WTC11 (cell line): ENCODE data around the gene AADACL2. TPM values are rescaled to one million over a fixed set of nuclear protein-coding genes. Genes with fewer than 3 reads are reported as not detected.

ENCODE experiments used
- ATAC-seq: fragments of 200-7000 bp; cut with Tn5 transposase; 2 replicates; pipeline ENCODE4 v1.10.0; 2021; ENCODE audit warnings: mild to moderate bottlenecking, moderate library complexity
- Bru-seq: library from RNA; stranded (reverse); fragments of 400-500 nt; gene quantifications from one replicate; lab custom pipeline; 2021; lab: Mats Ljungman, UMichigan
- CTCF ChIA-PET: fragments of 300-600 bp; sonication (Branson Sonifier 250); formaldehyde crosslinking; loops from one replicate; lab custom pipeline; 2021; ENCODE audit warnings: antibody characterized with exemption; lab: Charles Lee
- POLR2A ChIA-PET: fragments of 350-600 bp; sonication (Branson Sonifier 250); formaldehyde crosslinking; loops from one replicate; lab custom pipeline; 2021; ENCODE audit warnings: antibody characterized with exemption; lab: Charles Lee
- DNase-seq: peaks from one replicate; pipeline ENCODE4 v3.0.0; 2021; ENCODE audit warnings: low spot score
- H3K27ac Mint-ChIP-seq: 2 replicates; pipeline ENCODE4 v1.8.0; 2021; ENCODE audit warnings: mixed read lengths
- H3K27me3 Mint-ChIP-seq: 2 replicates; pipeline ENCODE4 v1.8.0; 2021; ENCODE audit warnings: low read depth, mild to moderate bottlenecking, moderate library complexity, mixed read lengths
- H3K36me3 Mint-ChIP-seq: 2 replicates; pipeline ENCODE4 v1.8.0; 2021; ENCODE audit warnings: mixed read lengths
- H3K4me1 Mint-ChIP-seq: 2 replicates; pipeline ENCODE4 v1.8.0; 2022; ENCODE audit warnings: mixed read lengths
- H3K4me3 Mint-ChIP-seq: 2 replicates; pipeline ENCODE4 v1.8.0; 2021; ENCODE audit warnings: mild to moderate bottlenecking, moderate library complexity, mixed read lengths
- H3K9me3 Mint-ChIP-seq: 2 replicates; pipeline ENCODE4 v1.8.0; 2021; ENCODE audit warnings: mixed read lengths
- ARID4B ChIP-seq: sonication (generic); formaldehyde crosslinking; IDR thresholded peaks from 2 replicates; pipeline ENCODE4 v1.8.0; 2023; ENCODE audit warnings: missing genetic modification reagents, mild to moderate bottlenecking, borderline replicate concordance
- CBFB ChIP-seq: sonication (generic); formaldehyde crosslinking; IDR thresholded peaks from 2 replicates; pipeline ENCODE4 v1.8.1; 2022; ENCODE audit warnings: mild to moderate bottlenecking, low read depth, missing genetic modification reagents
- GABPB1 ChIP-seq: sonication (generic); formaldehyde crosslinking; IDR thresholded peaks from 2 replicates; pipeline ENCODE4 v1.8.1; 2023; ENCODE audit warnings: mild to moderate bottlenecking, missing genetic modification reagents
- JUN ChIP-seq: sonication (generic); formaldehyde crosslinking; IDR thresholded peaks from 2 replicates; pipeline ENCODE4 v1.8.0; 2023; ENCODE audit warnings: mild to moderate bottlenecking, missing genetic modification reagents
- KAT7 ChIP-seq: sonication (generic); formaldehyde crosslinking; IDR thresholded peaks from 2 replicates; pipeline ENCODE4 v1.8.1; 2023; ENCODE audit warnings: missing genetic modification reagents, mild to moderate bottlenecking, borderline replicate concordance
- NFYB ChIP-seq: sonication (generic); formaldehyde crosslinking; conservative IDR thresholded peaks from 2 replicates; pipeline ENCODE4 v1.8.0; 2022; ENCODE audit warnings: low read depth, missing genetic modification reagents
- PRDM15 ChIP-seq: sonication (generic); formaldehyde crosslinking; IDR thresholded peaks from 2 replicates; pipeline ENCODE4 v1.8.0; 2022; ENCODE audit warnings: missing genetic modification reagents
- SMAD4 ChIP-seq: sonication (generic); formaldehyde crosslinking; IDR thresholded peaks from 2 replicates; pipeline ENCODE4 v1.8.0; 2022; ENCODE audit warnings: mild to moderate bottlenecking, missing genetic modification reagents
- TEAD1 ChIP-seq: sonication (generic); formaldehyde crosslinking; IDR thresholded peaks from 2 replicates; pipeline ENCODE4 v1.8.0; 2022; ENCODE audit warnings: mild to moderate bottlenecking, missing genetic modification reagents
- ZNF121 ChIP-seq: sonication (generic); formaldehyde crosslinking; IDR thresholded peaks from 2 replicates; pipeline ENCODE4 v1.8.0; 2023; ENCODE audit warnings: missing genetic modification reagents
- ZNF263 ChIP-seq: sonication (generic); formaldehyde crosslinking; IDR thresholded peaks from 2 replicates; pipeline ENCODE4 v1.8.1; 2022; ENCODE audit warnings: low read depth, mild to moderate bottlenecking, moderate library complexity, missing genetic modification reagents
- ZNF423 ChIP-seq: fragments of 250-450 bp; sonication (Bioruptor Pico); IDR thresholded peaks from 2 replicates; pipeline ENCODE4 v2.1.2; 2022; ENCODE audit warnings: mild to moderate bottlenecking, moderate library complexity
- long read RNA-seq, 3 experiments: library from RNA in 1 of 3; library from capped mRNA in 1 of 3; library from polyadenylated mRNA in 1 of 3; unstranded in 2 of 3; stranded (forward) in 1 of 3; transcript quantifications; one replicate each; pipeline ENCODE4 v2.0.0, GENCODE V29; 2021
- total RNA-seq: library from RNA; stranded (reverse); gene quantifications from 3 replicates; pipeline ENCODE4 v1.2.3, GENCODE V29; 2021
- TF ChIP-seq, protein P1 (sequence below): fragments of 250-450 bp; sonication (Bioruptor Pico); IDR thresholded peaks from 2 replicates; pipeline ENCODE4 v2.1.2; 2022; ENCODE audit warnings: mild to moderate bottlenecking, moderate library complexity
- TF ChIP-seq, protein P2 (sequence below): sonication (generic); formaldehyde crosslinking; conservative IDR thresholded peaks from 2 replicates; pipeline ENCODE4 v1.8.1; 2023; ENCODE audit warnings: mild to moderate bottlenecking, low read depth, missing genetic modification reagents, moderate library complexity

Gene AADACL2
- not detected in 3 replicates for total RNA-seq
- Bru-seq, nascent RNA, result not detected
- long read RNA-seq, experiment 1, result 0 reads
- long read RNA-seq, experiment 2, result 0 reads
- long read RNA-seq, experiment 3, result 0 reads

- Mint-ChIP-seq H3K4me1 (no peaks in the 10 kb centered on the region), H3K4me3 (no peak within 1 kb of the TSS), H3K36me3 (no peaks in the 10 kb centered on the region), H3K27me3 (no peaks in the 10 kb centered on the region), H3K9me3 (peaks cover 20% of the 10 kb centered on the region), H3K27ac (no peak within 1 kb of the TSS)
- ChIA-PET CTCF (no interaction called here), POLR2A (no interaction called here)
- no peak for DNase-seq
- no peak for ATAC-seq
- TF ChIP-seq GABPB1 (CRISPR knock-in tag) (no peak), PRDM15 (CRISPR knock-in tag) (no peak), NFYB (CRISPR knock-in tag) (no peak), TEAD1 (CRISPR knock-in tag) (no peak), CBFB (no peak), ZNF121 (no peak), SMAD4 (CRISPR knock-in tag) (no peak), JUN (CRISPR knock-in tag) (no peak), ZNF263 (CRISPR knock-in tag) (no peak), KAT7 (CRISPR knock-in tag) (no peak), ZNF423 (CRISPR knock-in tag) (no peak), ARID4B (CRISPR knock-in tag) (no peak)
- TF ChIP-seq, protein P1, sequence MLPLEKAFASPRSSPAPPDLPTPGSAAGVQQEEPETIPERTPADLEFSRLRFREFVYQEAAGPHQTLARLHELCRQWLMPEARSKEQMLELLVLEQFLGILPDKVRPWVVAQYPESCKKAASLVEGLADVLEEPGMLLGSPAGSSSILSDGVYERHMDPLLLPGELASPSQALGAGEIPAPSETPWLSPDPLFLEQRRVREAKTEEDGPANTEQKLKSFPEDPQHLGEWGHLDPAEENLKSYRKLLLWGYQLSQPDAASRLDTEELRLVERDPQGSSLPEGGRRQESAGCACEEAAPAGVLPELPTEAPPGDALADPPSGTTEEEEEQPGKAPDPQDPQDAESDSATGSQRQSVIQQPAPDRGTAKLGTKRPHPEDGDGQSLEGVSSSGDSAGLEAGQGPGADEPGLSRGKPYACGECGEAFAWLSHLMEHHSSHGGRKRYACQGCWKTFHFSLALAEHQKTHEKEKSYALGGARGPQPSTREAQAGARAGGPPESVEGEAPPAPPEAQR (CRISPR knock-in tag), result no peak
- TF ChIP-seq, protein P2, sequence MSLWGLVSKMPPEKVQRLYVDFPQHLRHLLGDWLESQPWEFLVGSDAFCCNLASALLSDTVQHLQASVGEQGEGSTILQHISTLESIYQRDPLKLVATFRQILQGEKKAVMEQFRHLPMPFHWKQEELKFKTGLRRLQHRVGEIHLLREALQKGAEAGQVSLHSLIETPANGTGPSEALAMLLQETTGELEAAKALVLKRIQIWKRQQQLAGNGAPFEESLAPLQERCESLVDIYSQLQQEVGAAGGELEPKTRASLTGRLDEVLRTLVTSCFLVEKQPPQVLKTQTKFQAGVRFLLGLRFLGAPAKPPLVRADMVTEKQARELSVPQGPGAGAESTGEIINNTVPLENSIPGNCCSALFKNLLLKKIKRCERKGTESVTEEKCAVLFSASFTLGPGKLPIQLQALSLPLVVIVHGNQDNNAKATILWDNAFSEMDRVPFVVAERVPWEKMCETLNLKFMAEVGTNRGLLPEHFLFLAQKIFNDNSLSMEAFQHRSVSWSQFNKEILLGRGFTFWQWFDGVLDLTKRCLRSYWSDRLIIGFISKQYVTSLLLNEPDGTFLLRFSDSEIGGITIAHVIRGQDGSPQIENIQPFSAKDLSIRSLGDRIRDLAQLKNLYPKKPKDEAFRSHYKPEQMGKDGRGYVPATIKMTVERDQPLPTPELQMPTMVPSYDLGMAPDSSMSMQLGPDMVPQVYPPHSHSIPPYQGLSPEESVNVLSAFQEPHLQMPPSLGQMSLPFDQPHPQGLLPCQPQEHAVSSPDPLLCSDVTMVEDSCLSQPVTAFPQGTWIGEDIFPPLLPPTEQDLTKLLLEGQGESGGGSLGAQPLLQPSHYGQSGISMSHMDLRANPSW (CRISPR knock-in tag), result no peak
Measured at GRCh38 chr3:151733613-151734012, at the start of gene AADACL2. TSS of gene AADACL2 (plus strand) at chr3:151733927. CDS start at chr3:151734036, 109 bp downstream.
